ENCODE measurements around the gene RBFOX1.

DNA sequence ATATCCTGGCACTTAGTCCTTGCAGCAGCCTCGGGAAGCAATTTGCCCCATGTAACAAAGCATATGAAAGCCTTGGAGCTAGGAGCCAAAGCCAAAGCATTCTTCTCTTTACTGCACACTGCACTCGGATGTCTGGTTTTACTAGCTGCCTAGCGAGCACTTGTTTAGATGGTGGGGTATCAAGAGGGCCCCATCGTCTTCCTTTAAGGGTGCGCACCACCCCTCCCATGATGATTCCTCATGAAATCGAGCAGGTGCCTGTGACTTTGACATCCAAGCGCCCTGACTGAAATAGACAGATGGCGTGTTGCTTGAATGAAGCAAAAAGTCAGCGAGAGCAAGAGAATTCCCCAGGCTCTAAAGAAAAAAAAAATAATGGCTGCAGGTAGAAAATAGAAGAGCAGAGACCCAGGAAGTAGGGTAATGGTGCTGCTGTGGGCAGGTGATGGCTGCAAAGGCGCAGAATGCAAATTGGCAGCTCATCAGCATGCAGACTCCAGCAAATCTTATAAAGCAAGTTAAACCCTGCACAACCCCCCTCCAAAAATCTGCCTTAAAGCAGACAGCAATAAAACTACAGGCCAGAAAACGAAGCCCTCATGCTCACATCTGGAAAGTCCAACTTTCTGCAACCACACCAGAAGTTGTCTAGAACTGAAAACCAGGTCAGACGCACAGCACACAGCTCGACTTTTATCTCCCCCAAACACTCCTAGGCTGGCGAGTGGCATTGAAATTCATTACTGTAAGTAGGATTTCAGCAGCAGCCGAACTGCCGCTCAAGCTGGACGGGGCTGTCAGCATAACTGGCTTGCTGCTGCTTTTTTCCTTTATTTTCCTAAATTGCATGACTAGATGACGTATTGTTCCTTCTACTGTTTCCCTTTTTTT, 384.3 kb downstream of the RBFOX1 start:
- TF ChIP-seq CTCF (IDR thresholded peaks at IDR 0.05) (no peak), EP300 (IDR thresholded peaks at IDR 0.05) (no peak), POLR2A (IDR thresholded peaks at IDR 0.05) (no peak), POLR2AphosphoS5 (IDR thresholded peaks at IDR 0.05) (no peak)
